ENCODE results near the gene CMKLR1. TPM values are rescaled to one million over a fixed set of nuclear protein-coding genes. Genes with fewer than 3 reads are reported as not detected.

The CMKLR1 gene
- total and polyA plus RNA-seq, 10 of the 15 experiments (the other 5 are each of a cell fraction or from before 2014, with no cell fraction given), result 13.8 to 52.3 (median 26.2) TPM

DNA sequence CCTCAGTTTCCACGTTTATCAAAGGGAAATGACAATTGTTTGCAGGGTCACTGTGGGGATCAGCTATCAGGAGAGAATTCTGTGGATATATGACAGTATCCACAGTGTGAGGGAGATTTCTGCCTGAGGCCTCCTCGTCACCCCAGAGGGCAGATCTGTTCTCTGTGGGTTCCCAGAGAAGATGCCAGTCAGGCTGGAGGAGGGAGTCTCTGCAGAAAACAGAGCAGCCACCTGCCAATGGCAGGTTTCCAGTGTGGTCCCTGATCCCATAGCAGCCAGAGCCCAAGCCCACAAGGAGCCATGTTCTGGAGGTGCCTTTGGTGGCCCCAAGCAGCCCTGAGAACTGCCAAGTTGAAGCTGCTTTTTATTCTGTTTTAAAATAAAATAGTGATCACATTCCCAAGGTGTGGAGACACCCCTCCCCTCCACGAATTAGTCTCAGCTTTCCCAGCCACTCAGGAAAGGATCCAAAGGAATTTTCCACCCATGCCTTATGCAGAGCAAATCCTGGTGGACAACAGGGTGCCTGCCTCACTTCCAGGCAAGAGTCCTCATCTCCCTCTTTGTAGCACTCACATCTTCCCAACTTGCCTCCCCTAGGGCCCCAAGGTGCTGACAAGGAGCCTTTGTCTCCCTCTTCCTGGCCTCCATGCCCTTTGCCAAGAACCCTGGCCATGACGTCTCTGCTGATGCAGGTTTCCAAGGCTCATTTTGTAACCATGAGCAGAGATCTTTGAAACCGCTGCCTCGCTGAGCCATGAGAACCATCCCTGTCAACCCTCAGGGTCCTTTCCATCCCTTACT lies 20.4 kb downstream of the CMKLR1 start:
- Histone ChIP-seq H3K27me3 (replicated peaks in 1 of 2; ENCODE audit: control insufficient read depth in 2 of 2, insufficient read depth in 2 of 2, low read length in 1 of 2) (no peaks in the 10 kb centered on the region), H3K79me2 (ENCODE audit: control insufficient read depth, insufficient read depth, low read length) (peaks cover 46% of the 10 kb centered on the region), H3K36me3 (ENCODE audit: control insufficient read depth in 2 of 2, insufficient read depth in 2 of 2, low read length in 1 of 2) (no peaks in the 10 kb centered on the region), H3K27ac (ENCODE audit: control insufficient read depth, insufficient read depth) (peak overlapping the region; percentile 89), H3K4me1 (ENCODE audit: control insufficient read depth, insufficient read depth, low read length) (peaks cover 55% of the 10 kb centered on the region), H3K4me3 (peak overlapping the region; percentile 69), H4K20me1 (ENCODE audit: control insufficient read depth, insufficient read depth) (no peaks in the 10 kb centered on the region), H3K9ac (ENCODE audit: control insufficient read depth, insufficient read depth, low read length) (peak overlapping the region; percentile 87), H2AFZ (ENCODE audit: control insufficient read depth, low read depth, low read length) (no peak overlapping the region), H3K4me2 (ENCODE audit: control insufficient read depth, insufficient read depth) (peak overlapping the region; percentile 85), H3K9me3 (replicated peaks; ENCODE audit: control insufficient read depth, insufficient read depth, low read length) (peaks cover 4% of the 10 kb centered on the region; the same call in 2 of the 3 replicates)
- no TSS peak for BruUV-seq (replicated peaks)
- ChIA-PET CTCF (interaction anchor here (1.0 to 8.9 kb wide), 2 partner anchors 16 to 139 kb away, joined by 4 to 75 read pairs; no protein-coding TSS in a partner anchor), SMC1A (ENCODE audit: uncharacterized antibody, unreplicated experiment) (interaction anchor here (1.0 to 19.0 kb wide), 5 partner anchors 9 to 42 kb away, joined by 3 to 185 read pairs (median 9); partner anchors contain the start of gene CMKLR1), RAD21 (ENCODE audit: unreplicated experiment) (interaction anchor here (0.9 to 3.9 kb wide), 4 partner anchors 13 to 299 kb away, joined by 4 to 63 read pairs (median 6); no protein-coding TSS in a partner anchor), POLR2A (interaction anchor here (1.0 to 4.0 kb wide), 4 partner anchors 9 to 41 kb away, joined by 4 to 35 read pairs (median 4); no protein-coding TSS in a partner anchor)
- in situ Hi-C loops (cut with MboI), result no loop called here
- 32% methylated on average over 6 of the region's 6 CpGs for WGBS (ENCODE audit: insufficient coverage, insufficient replicate concordance, low lambda C conversion rate, missing lambda C conversion rate)
- FAIRE-seq (no peak), DNase-seq (ENCODE audit: low read depth, low spot score) (no peak), ATAC-seq (no peak)
- intact Hi-C loops (cut with micrococcal nuclease; ENCODE audit: unreplicated experiment), result loop anchor here (1.0 kb wide), 1 partner anchor 17 kb away; no protein-coding TSS in a partner anchor
- TF ChIP-seq, protein P1, sequence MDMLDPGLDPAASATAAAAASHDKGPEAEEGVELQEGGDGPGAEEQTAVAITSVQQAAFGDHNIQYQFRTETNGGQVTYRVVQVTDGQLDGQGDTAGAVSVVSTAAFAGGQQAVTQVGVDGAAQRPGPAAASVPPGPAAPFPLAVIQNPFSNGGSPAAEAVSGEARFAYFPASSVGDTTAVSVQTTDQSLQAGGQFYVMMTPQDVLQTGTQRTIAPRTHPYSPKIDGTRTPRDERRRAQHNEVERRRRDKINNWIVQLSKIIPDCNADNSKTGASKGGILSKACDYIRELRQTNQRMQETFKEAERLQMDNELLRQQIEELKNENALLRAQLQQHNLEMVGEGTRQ (IDR thresholded peaks at IDR 0.05; ENCODE audit: borderline replicate concordance, low read depth, low read length), result no peak
- TF ChIP-seq TCF7 (IDR thresholded peaks at IDR 0.05; ENCODE audit: borderline replicate concordance), result no peak
- TF ChIP-seq RUNX3 (IDR thresholded peaks at IDR 0.05; ENCODE audit: low read length), result no peak
- TF ChIP-seq, protein P2, sequence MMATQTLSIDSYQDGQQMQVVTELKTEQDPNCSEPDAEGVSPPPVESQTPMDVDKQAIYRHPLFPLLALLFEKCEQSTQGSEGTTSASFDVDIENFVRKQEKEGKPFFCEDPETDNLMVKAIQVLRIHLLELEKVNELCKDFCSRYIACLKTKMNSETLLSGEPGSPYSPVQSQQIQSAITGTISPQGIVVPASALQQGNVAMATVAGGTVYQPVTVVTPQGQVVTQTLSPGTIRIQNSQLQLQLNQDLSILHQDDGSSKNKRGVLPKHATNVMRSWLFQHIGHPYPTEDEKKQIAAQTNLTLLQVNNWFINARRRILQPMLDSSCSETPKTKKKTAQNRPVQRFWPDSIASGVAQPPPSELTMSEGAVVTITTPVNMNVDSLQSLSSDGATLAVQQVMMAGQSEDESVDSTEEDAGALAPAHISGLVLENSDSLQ (IDR thresholded peaks at IDR 0.05), result no peak
- TF ChIP-seq IKZF1 (conservative IDR thresholded peaks at IDR 0.05), result no peak
- no peak for TF ChIP-seq IKZF2 (IDR thresholded peaks at IDR 0.05)
